Hepatocyte (in vitro differentiated cells): ENCODE data around the gene IPP. TPM values are rescaled to one million over a fixed set of nuclear protein-coding genes. Genes with fewer than 3 reads are reported as not detected.

Experiments used
- DNase-seq: peaks from one replicate; pipeline ENCODE4 v3.0.0-alpha.2; 2016; ENCODE audit warnings: low spot score
- H2AFZ ChIP-seq: fragments of 200-600 bp; sonication (generic); 2 replicates; pipeline ENCODE4 v1.6.0; 2016; ENCODE audit warnings: antibody characterized with exemption, mild to moderate bottlenecking
- H3K27ac ChIP-seq: fragments of 200-600 bp; sonication (generic); 2 replicates; pipeline ENCODE4 v1.5.1; 2016; ENCODE audit warnings: mild to moderate bottlenecking
- H3K27me3 ChIP-seq: fragments of 200-600 bp; sonication (generic); 2 replicates; pipeline ENCODE4 v1.6.1; 2016
- H3K36me3 ChIP-seq: fragments of 200-600 bp; sonication (generic); replicated peaks from 2 replicates; pipeline ENCODE4 v1.5.1; 2016; ENCODE audit warnings: low read depth; ENCODE audit not compliant: insufficient read depth
- H3K4me1 ChIP-seq: fragments of 200-600 bp; sonication (generic); 2 replicates; pipeline ENCODE4 v1.5.1; 2016; ENCODE audit warnings: mild to moderate bottlenecking, moderate library complexity; ENCODE audit not compliant: insufficient read depth
- H3K4me2 ChIP-seq: fragments of 200-600 bp; sonication (generic); 2 replicates; pipeline ENCODE4 v1.6.0; 2016
- H3K4me3 ChIP-seq: fragments of 200-600 bp; sonication (generic); 2 replicates; pipeline ENCODE4 v1.5.1; 2016; ENCODE audit warnings: mild to moderate bottlenecking
- H3K79me2 ChIP-seq: fragments of 200-600 bp; sonication (generic); 2 replicates; pipeline ENCODE4 v1.6.0; 2017; ENCODE audit warnings: mild to moderate bottlenecking
- H3K9me2 ChIP-seq: fragments of 200-600 bp; sonication (generic); replicated peaks from 2 replicates; pipeline ENCODE4 v1.6.0; 2017; ENCODE audit warnings: mild to moderate bottlenecking; ENCODE audit not compliant: insufficient read depth
- H3K9me3 ChIP-seq: fragments of 200-600 bp; sonication (generic); 2 replicates; pipeline ENCODE4 v1.5.1; 2016; ENCODE audit warnings: low read depth, mild to moderate bottlenecking
- H4K20me1 ChIP-seq: fragments of 200-600 bp; sonication (generic); 2 replicates; pipeline ENCODE4 v1.6.0; 2016; ENCODE audit warnings: mild to moderate bottlenecking; ENCODE audit not compliant: insufficient read depth, poor library complexity, severe bottlenecking
- CTCF ChIP-seq: fragments of 200-600 bp; sonication (generic); IDR thresholded peaks from 2 replicates; pipeline ENCODE4 v1.5.1; 2016; ENCODE audit warnings: antibody characterized with exemption, mild to moderate bottlenecking; ENCODE audit not compliant: poor library complexity
- EZH2 ChIP-seq: fragments of 200-600 bp; sonication (generic); IDR thresholded peaks from 2 replicates; pipeline ENCODE4 v1.6.1; 2016; ENCODE audit warnings: antibody characterized with exemption, mild to moderate bottlenecking, borderline replicate concordance
- EZH2phosphoT487 ChIP-seq: fragments of 200-600 bp; sonication (generic); IDR thresholded peaks from one replicate; pipeline ENCODE4 v1.6.1; 2018; ENCODE audit warnings: antibody characterized with exemption, mild to moderate bottlenecking, low read depth, moderate library complexity; ENCODE audit not compliant: unreplicated experiment, severe bottlenecking
- WGBS: methylation state at CpG from one replicate; pipeline ENCODE4 v1.1.6; 2016; ENCODE audit warnings: low lambda C conversion rate; ENCODE audit errors: missing lambda C conversion rate; 5-methylcytosine and 5-hydroxymethylcytosine counted together
- polyA plus RNA-seq: library from polyadenylated mRNA; unstranded; fragments of >200 nt; fragmentation: Nextera tagmentation; extraction: Ambion mirVana; gene quantifications from 2 replicates; pipeline ENCODE4 v1.2.1, GENCODE V29; 2016
- total RNA-seq: library from RNA; depleted of rRNA; stranded (reverse); fragments of >200 nt; gene quantifications from 2 replicates; pipeline ENCODE4 v1.2.3, GENCODE V29; 2014

Gene IPP
- total and polyA plus RNA-seq, 2 experiments from 2014 or later: 10.0 to 15.3 TPM

- peaks cover 44% of the 10 kb centered on the region for H4K20me1 ChIP-seq
- TF ChIP-seq EZH2 (no peak), EZH2phosphoT487 (no peak), CTCF (no peak)
- DNase-seq: peak; percentile 7
- H3K9me2 ChIP-seq: no peaks in the 10 kb centered on the region
- H3K36me3 ChIP-seq: no peaks in the 10 kb centered on the region
- H3K4me1 ChIP-seq: peaks cover 27% of the 10 kb centered on the region
- no peaks in the 10 kb centered on the region for H3K27me3 ChIP-seq
- no peaks in the 10 kb centered on the region for H3K9me3 ChIP-seq
- H3K4me2 ChIP-seq: peak overlapping the region; percentile 82
- H2AFZ ChIP-seq: peak overlapping the region; percentile 82
- H3K79me2 ChIP-seq: peaks cover 80% of the 10 kb centered on the region
- 1% methylated on average over 13 of the region's 13 CpGs for WGBS
- H3K4me3 ChIP-seq: peak overlapping the region; percentile 79
- peak overlapping the region; percentile 93 for H3K27ac ChIP-seq
These were observed 65.0 kb downstream of the IPP start for GRCh38 chr1:45685308-45686014.

- Histone ChIP-seq H4K20me1 (peaks cover 54% of the 10 kb centered on the region), H3K9me3 (no peaks in the 10 kb centered on the region)
These were observed 66.1 kb downstream of the IPP start for GRCh38 chr1:45684402-45684801.

GRCh38 chr1:45682942-45683341, 67.5 kb downstream of the IPP start:
- no peaks in the 10 kb centered on the region for H3K9me3 ChIP-seq
- DNase-seq: no peak
- no peaks in the 10 kb centered on the region for H3K36me3 ChIP-seq
- H3K27me3 ChIP-seq: no peaks in the 10 kb centered on the region
- H3K4me3 ChIP-seq: no peak overlapping the region
- H3K4me1 ChIP-seq: peaks cover 48% of the 10 kb centered on the region
- TF ChIP-seq EZH2phosphoT487 (no peak), CTCF (no peak), EZH2 (no peak)
- H2AFZ ChIP-seq: no peak overlapping the region
- peak overlapping the region; percentile 82 for H3K4me2 ChIP-seq
- peaks cover 83% of the 10 kb centered on the region for H3K79me2 ChIP-seq
- WGBS: 91% methylated on average over 6 of the region's 6 CpGs
- peaks cover 69% of the 10 kb centered on the region for H4K20me1 ChIP-seq
- no peaks in the 10 kb centered on the region for H3K9me2 ChIP-seq
- no peak overlapping the region for H3K27ac ChIP-seq

More at GRCh38 chr1:45684402-45684801, 66.1 kb downstream of the IPP start:
- WGBS: 35% methylated on average over 2 of the region's 2 CpGs
- Histone ChIP-seq H3K4me1 (peaks cover 34% of the 10 kb centered on the region), H3K9me2 (no peaks in the 10 kb centered on the region), H3K27me3 (no peaks in the 10 kb centered on the region), H3K4me2 (peak overlapping the region; percentile 82), H3K79me2 (peaks cover 80% of the 10 kb centered on the region), H3K27ac (peak overlapping the region; percentile 93), H2AFZ (no peak overlapping the region), H3K4me3 (peak overlapping the region; percentile 79), H3K36me3 (no peaks in the 10 kb centered on the region)
- DNase-seq: no peak
- no peak for TF ChIP-seq CTCF
- TF ChIP-seq EZH2phosphoT487: no peak
- no peak for TF ChIP-seq EZH2
